Measurements from ENCODE around the gene ZNRF1. TPM values are rescaled to one million over a fixed set of nuclear protein-coding genes. Genes with fewer than 3 reads are reported as not detected.

ZNRF1 gene
- total and polyA plus RNA-seq, 2 of the 8 experiments (the other 6 are each of a cell fraction or from before 2014, with no cell fraction given): 33.5 to 52.9 TPM

- Histone ChIP-seq H3K27ac (ENCODE audit: low read depth, low read length) (no peak overlapping the region), H3K9ac (replicated peaks in 1 of 4; ENCODE audit: extremely low read depth in 1 of 4, low read depth in 3 of 4, low read length in 3 of 4) (no peak overlapping the region), H3K4me2 (ENCODE audit: insufficient read depth in 1 of 2, low read depth in 2 of 2, low read length in 2 of 2) (no peak overlapping the region), H2BK5ac (ENCODE audit: low read depth, low read length) (no peak overlapping the region), H2AFZ (ENCODE audit: low read length) (no peak overlapping the region), H3K4me1 (replicated peaks in 1 of 4; ENCODE audit: control insufficient read depth in 3 of 4, insufficient read depth in 4 of 4, low read length in 3 of 4) (peaks cover 9 to 37% (median 27%) of the 10 kb centered on the region in 4 experiments), H3K4ac (replicated peaks; ENCODE audit: insufficient read length, low read depth, low read length) (no peak overlapping the region), H3K27me3 (replicated peaks in 1 of 4; ENCODE audit: control insufficient read depth in 3 of 4, extremely low read depth in 1 of 4, insufficient read depth in 3 of 4, low read length in 3 of 4) (no peaks in the 10 kb centered on the region), H3K79me2 (ENCODE audit: control insufficient read depth in 1 of 2, insufficient read depth in 2 of 2, low read length in 2 of 2) (peaks cover 0 to 7% of the 10 kb centered on the region in 2 experiments; a peak in 1 of 4 replicates), H3K14ac (ENCODE audit: insufficient read length) (no peak overlapping the region), H4K8ac (ENCODE audit: extremely low read depth, insufficient read depth, low read length) (no peak overlapping the region), H3K79me1 (ENCODE audit: low read depth, low read length) (peaks cover 4% of the 10 kb centered on the region), H3K18ac (ENCODE audit: extremely low read depth, low read length) (no peak overlapping the region), H4K5ac (ENCODE audit: insufficient read length, low read depth, low read length) (no peak overlapping the region), H2BK12ac (ENCODE audit: low read depth, low read length) (no peak overlapping the region), H3K4me3 (ENCODE audit: extremely low read depth in 1 of 4, insufficient read depth in 2 of 4, low read depth in 3 of 4, low read length in 4 of 4) (no peak overlapping the region), H3K9me3 (ENCODE audit: insufficient read depth in 2 of 2, low read depth in 1 of 2, low read length in 1 of 2) (no peaks in the 10 kb centered on the region), H3K23me2 (ENCODE audit: low read depth, low read length) (no peaks in the 10 kb centered on the region; the same call in 1 of the 2 replicates), H2BK15ac (ENCODE audit: low read length) (no peak overlapping the region), H3K36me3 (ENCODE audit: control insufficient read depth in 2 of 4, insufficient read depth in 4 of 4, low read length in 3 of 4) (peaks cover 0 to 3% (median 0%) of the 10 kb centered on the region in 4 experiments; a peak in 2 of 8 replicates), H4K91ac (replicated peaks; ENCODE audit: insufficient read length, low read length) (no peak overlapping the region), H3K56ac (replicated peaks; ENCODE audit: insufficient read length, low read depth, low read length) (no peak overlapping the region), H4K20me1 (replicated peaks in 1 of 2; ENCODE audit: control insufficient read depth in 1 of 2, insufficient read depth in 2 of 2, low read length in 2 of 2) (peaks cover 3 to 7% of the 10 kb centered on the region in 2 experiments), H3K23ac (ENCODE audit: insufficient read length) (no peak overlapping the region), H2BK120ac (replicated peaks; ENCODE audit: low read depth, low read length) (no peak overlapping the region), H2AK5ac (ENCODE audit: low read depth, low read length) (no peak overlapping the region), H2BK20ac (ENCODE audit: low read length) (no peak overlapping the region)
- DNase-seq (ENCODE audit: low read depth in 1 of 2, low spot score in 2 of 2) (no peak), FAIRE-seq (no peak)
- POLR2A ChIA-PET (ENCODE audit: partially characterized antibody): interaction anchor here (5.7 to 6.0 kb wide), 2 partner anchors 8 to 13 kb away, joined by 37 to 42 read pairs; no protein-coding TSS in a partner anchor
- WGBS, 2 experiments (ENCODE audit: extremely low coverage in 1 of 2, insufficient coverage in 1 of 2, insufficient read length in 1 of 2, insufficient replicate concordance in 2 of 2, low coverage in 1 of 2, low lambda C conversion rate in 2 of 2, missing lambda C conversion rate in 1 of 2): 95% methylated on average over 10 of the region's 10 CpGs; no CpG with 5 or more reads in 1 of the 2 experiments
- CTCF ChIA-PET (ENCODE audit: partially characterized antibody): interaction anchor here (6.8 to 16.3 kb wide), 3 partner anchors 8 to 112 kb away, joined by 90 to 171 read pairs (median 133); partner anchors contain the start of gene ZNRF1
- TF ChIP-seq SRF (IDR thresholded peaks at IDR 0.05; ENCODE audit: low read depth, low read length): no peak
- TF ChIP-seq POLR2AphosphoS5 (IDR thresholded peaks at IDR 0.05; ENCODE audit: low read depth, low read length): no peak
- TF ChIP-seq JUND (IDR thresholded peaks at IDR 0.05; ENCODE audit: low read length): no peak
- TF ChIP-seq SIRT6 (IDR thresholded peaks at IDR 0.05; ENCODE audit: low read length): no peak
- TF ChIP-seq BRCA1 (IDR thresholded peaks at IDR 0.05; ENCODE audit: low read depth, low read length): no peak
- no peak for TF ChIP-seq ATF3 (IDR thresholded peaks at IDR 0.05; ENCODE audit: insufficient read depth, low read depth, low read length)
- TF ChIP-seq TBP (IDR thresholded peaks at IDR 0.05; ENCODE audit: low read depth, low read length): no peak
- TF ChIP-seq YY1 (IDR thresholded peaks at IDR 0.05; ENCODE audit: low read depth, low read length): no peak
- no peak for TF ChIP-seq NRF1 (IDR thresholded peaks at IDR 0.05; ENCODE audit: low read depth, low read length)
- TF ChIP-seq RFX5 (IDR thresholded peaks at IDR 0.05; ENCODE audit: borderline replicate concordance, low read depth, low read length): no peak
- TF ChIP-seq TAF7 (optimal IDR thresholded peaks at IDR 0.05; ENCODE audit: borderline replicate concordance, low read depth, low read length): no peak
- no peak for TF ChIP-seq EGR1 (IDR thresholded peaks at IDR 0.05; ENCODE audit: borderline replicate concordance, low read depth, low read length)
- TF ChIP-seq SP4 (IDR thresholded peaks at IDR 0.05; ENCODE audit: low read length): no peak
- no peak for TF ChIP-seq HDAC6 (IDR thresholded peaks at IDR 0.05; ENCODE audit: low read depth, low read length)
These were observed 108.7 kb downstream of the ZNRF1 start for GRCh38 chr16:75107505-75107904.

All from H1 (cell line).